Activated CD4-positive, alpha-beta T cell treated with anti-CD3 and anti-CD28 coated beads for 24 hours (primary cell): Measurements from ENCODE around the gene ACAP1.
"Not testable (repeated sequence)": the region's sequence is repeated elsewhere in the genome, so short reads cannot be mapped to it uniquely, and the experiment has no call there.

Source experiments
- DNase-seq, 2 donors: peaks; one replicate each; pipeline ENCODE4 v3.0.0-alpha.2; 2020; ENCODE audit warnings: low read depth in 2 of 2

Gene ACAP1

GRCh38 chr17:7354262-7354843, 18.0 kb downstream of the ACAP1 start:
- DNase-seq: no peak

DNA sequence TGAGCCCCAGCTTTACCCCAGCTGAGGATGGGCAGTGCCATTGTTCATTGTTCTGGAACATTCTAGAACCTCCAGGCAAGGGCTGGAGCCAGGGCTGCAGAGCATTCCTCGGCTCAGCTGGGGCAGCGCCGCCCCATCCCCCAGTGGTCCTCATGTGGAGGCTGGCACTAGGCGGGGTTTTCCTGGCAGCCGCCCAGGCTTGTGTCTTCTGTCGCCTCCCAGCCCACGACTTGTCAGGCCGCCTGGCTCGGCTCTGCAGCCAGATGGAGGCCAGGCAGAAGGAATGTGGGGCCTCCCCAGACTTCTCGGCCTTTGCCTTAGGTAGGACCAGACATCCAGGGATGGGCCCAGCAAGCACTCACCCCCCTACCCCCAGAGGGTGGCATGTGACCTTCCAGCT, 18.7 kb downstream of the ACAP1 start, which contains the start of gene TMEM95:
TSS of gene TMEM95 (plus strand) at position 104 of the 400 bp plus-strand sequence. CDS start at position 153, 49 bp downstream.
- DNase-seq: no peak

- DNase-seq: no peak
Observed at GRCh38 chr17:7355573-7355972, 19.2 kb downstream of the ACAP1 start.

- peak; percentile 76 to 84 for DNase-seq
Observed at GRCh38 chr17:7356072-7356549, 19.8 kb downstream of the ACAP1 start.

DNA sequence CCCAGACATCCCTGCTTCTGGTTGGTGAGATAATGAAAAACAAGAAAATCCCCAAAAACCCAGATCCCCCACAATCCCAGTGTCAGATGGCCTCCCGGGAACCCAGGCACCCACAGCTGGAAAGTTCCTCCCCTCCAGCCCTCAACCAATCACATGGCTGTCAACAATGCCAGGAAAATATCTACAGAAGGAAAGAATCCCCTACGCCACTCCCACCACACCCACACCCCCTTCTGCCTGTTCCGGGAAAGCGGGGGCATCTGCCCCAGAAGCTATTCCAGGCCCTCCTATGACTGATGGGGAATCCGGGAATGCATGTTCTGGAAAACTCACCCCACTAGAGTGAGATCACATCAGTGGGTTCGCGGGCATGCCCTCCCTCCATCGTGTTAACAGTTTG, 20.4 kb downstream of the ACAP1 start:
- DNase-seq: no peak

DNA sequence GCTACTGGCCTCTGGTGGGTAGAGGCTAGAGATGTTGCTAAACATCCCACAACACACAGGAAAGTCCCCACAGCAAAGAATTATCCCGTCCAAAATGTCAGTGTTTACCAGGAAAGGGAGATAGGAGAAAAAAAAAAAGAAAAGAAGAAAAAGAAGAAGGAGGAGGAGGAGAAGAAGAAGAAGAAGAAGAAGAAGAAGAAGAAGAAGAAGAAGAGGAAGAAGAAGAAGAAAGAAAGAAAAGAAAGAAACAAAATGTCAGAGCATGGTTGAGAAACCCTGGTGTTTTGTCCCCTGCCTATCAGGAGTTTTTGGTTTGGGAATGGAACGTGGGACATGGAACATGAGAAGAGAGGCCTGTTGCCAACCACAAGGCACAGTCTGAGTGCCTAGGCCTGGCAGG, 21.1 kb downstream of the ACAP1 start:
- DNase-seq: no peak

DNA sequence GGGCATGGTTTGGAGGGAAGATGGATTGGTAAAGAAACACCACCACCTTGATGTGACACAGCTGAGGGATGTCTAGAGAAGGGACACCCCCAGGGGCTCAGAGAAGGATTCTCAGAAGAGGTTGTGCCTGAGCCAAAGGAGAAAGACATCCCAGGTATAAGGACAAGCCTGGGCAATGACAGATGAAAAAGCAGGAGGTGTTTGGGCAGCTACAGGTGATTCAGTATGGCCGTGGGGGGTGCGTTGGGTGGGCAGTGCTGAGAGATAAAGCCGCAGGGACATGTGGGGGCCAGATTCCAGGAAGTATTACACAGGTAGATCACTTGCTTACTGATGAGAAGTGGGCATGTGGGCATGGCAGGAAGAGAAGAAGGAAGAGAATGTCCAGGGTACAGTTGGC, 25.6 kb downstream of the ACAP1 start:
- no peak for DNase-seq

GRCh38 chr17:7363311-7363710, 27.0 kb downstream of the ACAP1 start:
- DNase-seq: no peak

- not testable (repeated sequence) for DNase-seq
Observed at GRCh38 chr17:7365963-7366362, 29.6 kb downstream of the ACAP1 start.

DNA sequence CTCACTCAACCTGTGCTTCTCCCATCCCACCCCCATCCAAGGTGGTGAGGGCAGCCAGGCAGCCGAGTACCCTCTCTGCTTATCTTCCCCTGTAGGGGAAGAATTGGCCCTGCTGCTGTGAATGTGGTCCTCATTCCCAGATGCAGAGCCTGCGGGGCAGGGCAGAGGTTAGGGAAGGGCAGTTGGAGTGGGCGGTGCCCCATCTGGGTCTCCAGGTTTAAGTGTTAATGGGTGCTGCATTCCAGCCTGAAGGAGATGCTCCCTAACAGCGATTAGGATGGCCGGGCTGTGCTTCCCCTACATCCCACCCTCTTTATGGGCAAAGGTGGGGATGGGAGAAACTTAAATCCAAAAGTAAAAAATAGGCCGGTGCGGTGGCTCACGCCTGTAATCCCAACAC, 30.8 kb downstream of the ACAP1 start:
- DNase-seq: no peak

- DNase-seq: no peak
Observed at GRCh38 chr17:7367918-7368598, 31.7 kb downstream of the ACAP1 start.

DNA sequence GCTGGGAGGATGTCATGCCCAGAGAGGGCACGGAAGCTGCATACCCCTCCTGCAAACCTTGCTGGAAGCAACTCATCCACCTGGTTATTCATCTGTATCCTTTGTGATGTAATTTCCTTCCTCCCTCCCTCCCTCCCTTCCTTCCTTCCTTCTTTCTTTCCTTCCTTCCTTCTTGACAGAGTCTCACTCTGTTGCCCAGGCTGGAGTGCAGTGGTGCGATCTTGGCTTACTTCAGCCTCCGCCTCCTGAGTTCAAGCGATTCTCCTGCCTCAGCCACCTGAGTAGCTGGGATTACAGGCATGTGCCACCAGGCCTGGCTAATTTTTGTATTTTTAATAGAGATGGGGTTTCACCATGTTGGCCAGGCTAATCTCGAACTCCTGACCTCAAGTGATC, 32.3 kb downstream of the ACAP1 start:
- not testable (repeated sequence) for DNase-seq

- DNase-seq: no peak
Observed at GRCh38 chr17:7369825-7370224, 33.5 kb downstream of the ACAP1 start.

- DNase-seq: no peak
Observed at GRCh38 chr17:7370853-7371252, 34.5 kb downstream of the ACAP1 start.

DNA sequence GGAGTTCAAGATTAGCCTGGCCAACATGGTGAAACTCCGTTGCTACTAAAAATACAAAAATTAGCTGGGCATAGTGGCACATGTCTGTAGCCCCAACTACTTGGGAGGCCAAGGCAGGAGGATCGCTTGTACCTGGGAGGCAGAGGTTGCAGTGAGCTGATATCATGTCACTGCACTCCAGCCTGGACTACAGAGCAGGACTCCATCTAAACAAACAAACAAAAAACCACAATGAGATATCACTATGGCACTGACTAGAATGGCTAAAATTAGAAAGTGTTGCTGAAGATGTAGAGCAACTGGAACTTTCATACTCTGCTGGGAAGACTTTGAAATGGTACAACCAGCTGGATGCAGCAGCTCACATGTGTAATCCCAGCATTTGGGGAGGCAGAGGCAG, 38.0 kb downstream of the ACAP1 start:
- DNase-seq: no peak

GRCh38 chr17:7379134-7379533, 42.8 kb downstream of the ACAP1 start:
- no peak for DNase-seq

GRCh38 chr17:7380321-7380720, 44.0 kb downstream of the ACAP1 start:
- no peak for DNase-seq

DNA sequence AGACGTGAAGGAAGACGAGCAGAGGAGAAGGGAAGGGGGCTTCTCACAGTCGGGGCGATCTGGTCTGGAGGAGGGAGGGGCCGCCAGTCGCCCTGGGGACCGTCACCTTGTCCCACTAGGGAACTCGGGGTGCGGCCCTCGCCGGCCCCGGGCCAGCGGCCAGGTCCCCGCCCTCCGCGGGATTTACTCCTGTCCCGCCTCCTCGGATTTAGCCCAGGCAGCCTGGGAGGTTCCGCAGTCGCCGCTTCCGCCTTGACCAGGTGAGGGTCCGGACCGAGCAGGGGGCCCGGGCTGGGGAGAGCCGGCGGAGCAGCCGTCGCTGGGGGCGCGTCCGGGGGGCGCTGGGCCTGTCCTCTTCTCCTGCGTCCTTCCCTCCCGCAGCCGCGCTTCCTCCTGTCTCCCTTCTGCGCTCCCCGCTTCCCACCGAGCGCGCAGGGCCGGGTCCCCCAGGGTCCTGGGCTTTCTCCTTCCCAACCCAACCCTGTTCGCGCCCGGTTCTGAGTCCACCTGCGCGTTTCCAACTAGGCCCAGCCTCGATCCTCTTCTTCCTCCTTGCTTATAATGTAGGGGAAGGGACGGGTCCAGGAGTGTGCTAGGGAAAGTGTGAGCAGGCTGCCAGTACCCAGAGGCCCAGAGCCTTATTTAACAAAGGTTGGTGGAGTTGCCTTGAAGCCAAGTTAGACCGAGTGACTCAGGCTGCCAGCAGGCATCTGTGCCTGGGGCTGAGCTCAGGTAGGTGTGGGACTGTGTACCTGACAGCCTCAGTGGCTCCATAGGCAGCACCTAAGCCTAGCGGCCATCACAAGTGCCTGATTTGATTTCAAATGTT, 44.7 kb downstream of the ACAP1 start, which contains the start of gene TNK1:
TSS of gene TNK1 (plus strand) at position 235 of the 829 bp plus-strand sequence. CDS start 1,838 bp downstream, outside the sequence.
- no peak for DNase-seq

- no peak for DNase-seq
Observed at GRCh38 chr17:7382901-7383300, 46.6 kb downstream of the ACAP1 start.

DNA sequence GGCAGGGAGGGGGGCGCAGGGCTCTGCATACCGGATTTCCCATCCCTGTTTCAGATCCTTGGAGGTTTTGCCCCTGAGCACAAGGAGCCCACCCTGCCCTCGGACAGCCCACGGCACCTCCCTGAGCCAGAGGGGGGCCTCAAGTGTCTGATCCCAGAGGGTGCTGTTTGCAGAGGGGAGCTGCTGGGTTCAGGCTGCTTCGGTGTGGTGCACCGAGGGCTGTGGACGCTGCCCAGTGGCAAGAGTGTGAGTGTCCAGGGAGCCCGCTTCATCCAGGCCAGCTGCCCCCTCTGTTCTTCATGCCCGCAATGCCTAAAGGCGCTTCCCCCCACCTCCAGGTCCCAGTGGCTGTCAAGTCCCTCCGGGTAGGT, 47.0 kb downstream of the ACAP1 start:
- DNase-seq: no peak

GRCh38 chr17:7383742-7384488, 47.6 kb downstream of the ACAP1 start:
- peak; percentile 60 to 64 for DNase-seq
